ENCODE data around the gene SUPT6H. TPM values are rescaled to one million over a fixed set of nuclear protein-coding genes. Genes with fewer than 3 reads are reported as not detected.

The SUPT6H gene
- total and polyA plus RNA-seq, 9 of the 15 experiments (the other 6 are each of a cell fraction or from before 2014, with no cell fraction given): 1.7 to 77.7 (median 49.2) TPM

GRCh38 chr17:28724500-28725165 is 62.6 kb downstream of the SUPT6H start:
- Histone ChIP-seq H3K36me3 (ENCODE audit: control insufficient read depth, insufficient read depth, low read length) (peaks cover 56% of the 10 kb centered on the region), H3K4me2 (ENCODE audit: insufficient read depth, low read length) (peak overlapping the region; percentile 99), H3K9me3 (replicated peaks; ENCODE audit: control insufficient read depth, insufficient read depth, low read depth, low read length) (no peaks in the 10 kb centered on the region), H4K20me1 (replicated peaks; ENCODE audit: control insufficient read depth, insufficient read depth, low read length) (peaks cover 48% of the 10 kb centered on the region), H3K9me1 (ENCODE audit: control insufficient read depth, insufficient read depth, low read length) (no peaks in the 10 kb centered on the region), H3K27ac (ENCODE audit: extremely low read depth, low read depth, low read length) (peak overlapping the region; percentile 95), H3K4me1 (replicated peaks in 1 of 2; ENCODE audit: control insufficient read depth in 2 of 2, insufficient read depth in 2 of 2, low read length in 2 of 2) (peaks cover 48 to 65% of the 10 kb centered on the region in 2 experiments), H3K9ac (ENCODE audit: insufficient read depth in 1 of 2, low read depth in 2 of 2, low read length in 2 of 2) (peak overlapping the region; percentile 96 to 100), H2AFZ (ENCODE audit: low read depth, low read length) (no peak overlapping the region), H3K79me2 (ENCODE audit: control insufficient read depth, insufficient read depth, low read length) (peaks cover 74% of the 10 kb centered on the region), H3K27me3 (ENCODE audit: control insufficient read depth in 2 of 2, insufficient read depth in 2 of 2, low read length in 2 of 2) (no peaks in the 10 kb centered on the region), H3K4me3 (peak overlapping the region; percentile 83)
- 28% methylated on average over 10 of the region's 10 CpGs for WGBS (ENCODE audit: insufficient coverage, low coverage, missing lambda C conversion rate)
- no TSS peak for BruUV-seq (replicated peaks)
- intact Hi-C loops (cut with micrococcal nuclease): loop anchor here (5.0 to 10.0 kb wide), 5 partner anchors 88 to 390 kb away; partner anchors contain the start of gene SPAG5
- CTCF ChIA-PET (ENCODE audit: low intra/inter-chr PET ratio): no interaction called here
- DNase-seq (ENCODE audit: extremely low read depth in 1 of 4, low spot score in 3 of 4): peak in 1 of 4 experiments; percentile 62
- ATAC-seq: no peak
- FAIRE-seq: peak; percentile 35
- in situ Hi-C loops (cut with MboI): no loop called here
- POLR2A ChIA-PET: interaction anchor here (0.5 to 11.1 kb wide), 27 partner anchors 9 to 411 kb away, joined by 3 to 367 read pairs (median 4); partner anchors contain the start of genes BLTP2, FAM222B, PROCA1 and TRAF4
- TF ChIP-seq ZNF740 (CRISPR knock-in tag; IDR thresholded peaks at IDR 0.05) (no peak; the same call in 1 of the 2 replicates), ZNF740 (tag; IDR thresholded peaks at IDR 0.05) (0 out of 4 replicates have a peak, but pooled peaks of 1 of the 2 experiments have one; percentile 22), YBX1 (IDR thresholded peaks at IDR 0.05) (no peak), MYC (IDR thresholded peaks at IDR 0.05; ENCODE audit: low read depth, low read length) (no peak), MYC (CRISPR knock-in tag; IDR thresholded peaks at IDR 0.05; ENCODE audit: borderline replicate concordance, low read depth) (no peak), HMBOX1 (IDR thresholded peaks at IDR 0.05) (peak; percentile 64), CAMTA2 (CRISPR knock-in tag; conservative IDR thresholded peaks at IDR 0.05) (no peak; the same call in 1 of the 2 replicates), SREBF2 (CRISPR knock-in tag; IDR thresholded peaks at IDR 0.05) (no peak), USF2 (CRISPR knock-in tag; IDR thresholded peaks at IDR 0.05) (no peak), CXXC5 (CRISPR knock-in tag; IDR thresholded peaks at IDR 0.05) (no peak), NRF1 (conservative IDR thresholded peaks at IDR 0.05 in 1 of 2, IDR thresholded peaks at IDR 0.05 in 1 of 2) (0 out of 4 replicates have a peak, but pooled peaks of 1 of the 2 experiments have one; percentile 18), TBL1XR1 (IDR thresholded peaks at IDR 0.05; ENCODE audit: low read length in 2 of 2) (0 out of 4 replicates have a peak, but pooled peaks of 1 of the 2 experiments have one; percentile 26), RBM39 (optimal IDR thresholded peaks at IDR 0.05; ENCODE audit: low read depth, low read length) (peak; percentile 25), SNAPC5 (CRISPR knock-in tag; IDR thresholded peaks at IDR 0.05) (no peak), ZNF695 (CRISPR knock-in tag; IDR thresholded peaks at IDR 0.05) (peak; percentile 7; the same call in 1 of the 2 replicates), CSDE1 (IDR thresholded peaks at IDR 0.05) (no peak), ZNF57 (CRISPR knock-in tag; IDR thresholded peaks at IDR 0.05) (no peak), CBFA2T3 (IDR thresholded peaks at IDR 0.05) (no peak), JUNB (CRISPR knock-in tag; conservative IDR thresholded peaks at IDR 0.05) (no peak)

All from K562 (cell line).